ENCODE measurements around the gene MAGI2.

GRCh38 chr7:79165225-79165624, 288.2 kb downstream of the MAGI2 start:
- TF ChIP-seq EZH2 (IDR thresholded peaks at IDR 0.05; ENCODE audit: insufficient read depth, poor library complexity, severe bottlenecking), result no peak
- TF ChIP-seq EZH2phosphoT487 (IDR thresholded peaks at IDR 0.05; ENCODE audit: insufficient read depth, low read depth), result no peak
